HG02885 (cell line): ENCODE results near the gene PACSIN2.
"Not testable (repeated sequence)": the region's sequence is repeated elsewhere in the genome, so short reads cannot be mapped to it uniquely, and the experiment has no call there.

Experiments used
- ATAC-seq: cut with Tn5 transposase; IDR thresholded peaks from one replicate; pipeline ENCODE4 v1.9.1; 2021; ENCODE audit warnings: mild to moderate bottlenecking; ENCODE audit not compliant: unreplicated experiment, poor library complexity

PACSIN2 gene

GRCh38 chr22:42969348-42969975 is 45.5 kb downstream of the PACSIN2 start:
- ATAC-seq = no peak

GRCh38 chr22:42967933-42968332 is 47.0 kb downstream of the PACSIN2 start:
- ATAC-seq = no peak

GRCh38 chr22:42967005-42967404 is 47.9 kb downstream of the PACSIN2 start:
- ATAC-seq = no peak

- no peak for ATAC-seq
Measured at GRCh38 chr22:42966497-42966896, 48.5 kb downstream of the PACSIN2 start.

GRCh38 chr22:42964994-42965699 is 49.8 kb downstream of the PACSIN2 start:
- no peak for ATAC-seq

- ATAC-seq = no peak
Measured at GRCh38 chr22:42963231-42963595, 51.7 kb downstream of the PACSIN2 start.

GRCh38 chr22:42962295-42963230 is 52.4 kb downstream of the PACSIN2 start:
- no peak for ATAC-seq

GRCh38 chr22:42961810-42962209 is 53.1 kb downstream of the PACSIN2 start:
- no peak for ATAC-seq

GRCh38 chr22:42961400-42961690 is 53.6 kb downstream of the PACSIN2 start:
- not testable (repeated sequence) for ATAC-seq

- ATAC-seq = no peak
Measured at GRCh38 chr22:42960531-42961399, 54.2 kb downstream of the PACSIN2 start.

GRCh38 chr22:42959576-42960509 is 55.1 kb downstream of the PACSIN2 start:
- no peak for ATAC-seq

GRCh38 chr22:42958937-42959336 is 56.0 kb downstream of the PACSIN2 start:
- ATAC-seq = no peak

GRCh38 chr22:42957958-42958357 is 57.0 kb downstream of the PACSIN2 start:
- ATAC-seq = no peak

GRCh38 chr22:42957544-42957943 is 57.4 kb downstream of the PACSIN2 start:
- no peak for ATAC-seq

- ATAC-seq = no peak
Measured at GRCh38 chr22:42955848-42956247, 59.1 kb downstream of the PACSIN2 start.

GRCh38 chr22:42955087-42955635 is 59.8 kb downstream of the PACSIN2 start:
- ATAC-seq = no peak

- not testable (repeated sequence) for ATAC-seq
Measured at GRCh38 chr22:42953751-42954150, 61.2 kb downstream of the PACSIN2 start.

GRCh38 chr22:42951093-42951710 is 63.7 kb downstream of the PACSIN2 start:
- ATAC-seq = no peak

- ATAC-seq = no peak
Measured at GRCh38 chr22:42950281-42950680, 64.7 kb downstream of the PACSIN2 start.
